GM12878 (cell line): Measurements from ENCODE around the gene ZNF469. TPM values are rescaled to one million over a fixed set of nuclear protein-coding genes. Genes with fewer than 3 reads are reported as not detected.

Experiments used
- ATAC-seq: fragments of 200-7000 bp; cut with Tn5 transposase; 3 replicates; pipeline ENCODE4 v1.9.1; 2020; ENCODE audit warnings: mild to moderate bottlenecking, moderate library complexity
- BruUV-seq: library from RNA; stranded (reverse); fragments of 400-500 nt; replicated peaks from 2 replicates; lab custom pipeline; 2021; lab: Mats Ljungman, UMichigan
- CTCF ChIA-PET: fragments of 300-600 bp; sonication (Branson Sonifier 250); formaldehyde crosslinking; extraction: SDS; loops from one replicate; lab custom pipeline; 2021; ENCODE audit warnings: inconsistent platforms; lab: Yijun Ruan, JAX
- POLR2A ChIA-PET: fragments of 350-600 bp; formaldehyde crosslinking; extraction: SDS; loops from one replicate; lab custom pipeline; 2021; ENCODE audit warnings: inconsistent platforms; lab: Charles Lee
- RAD21 ChIA-PET: fragments of 300-600 bp; sonication (Branson Sonifier 250); formaldehyde crosslinking; loops from one replicate; lab custom pipeline; 2023; ENCODE audit warnings: antibody characterized with exemption; ENCODE audit not compliant: unreplicated experiment; lab: Charles Lee
- SMC1A ChIA-PET: fragments of 300-600 bp; sonication (Branson Sonifier 250); formaldehyde crosslinking; loops from one replicate; lab custom pipeline; 2023; ENCODE audit not compliant: unreplicated experiment, uncharacterized antibody; lab: Charles Lee
- DNase-seq: peaks from one replicate; pipeline ENCODE4 v3.0.0-alpha.2; 2011; ENCODE audit warnings: low read depth, low spot score
- FAIRE-seq: peaks from 3 replicates; lab custom pipeline; 2011; peaks lifted over from hg19 to GRCh38; lab: Jason Lieb, UNC
- H2AFZ ChIP-seq: 2 replicates; pipeline ENCODE4 v1.6.0; 2011; ENCODE audit warnings: low read depth, low read length, control low read depth; ENCODE audit not compliant: control insufficient read depth
- H3K27ac ChIP-seq: 2 replicates; pipeline ENCODE4 v1.5.1; 2011; ENCODE audit warnings: control low read depth; ENCODE audit not compliant: control insufficient read depth, insufficient read depth
- H3K27me3 ChIP-seq, 2 experiments: replicated peaks in 1 of 2; 2 replicates each; pipeline versions ENCODE4 v1.6.0 to v1.6.1; 2011; ENCODE audit warnings: low read length in 1 of 2; ENCODE audit not compliant: control insufficient read depth in 2 of 2, insufficient read depth in 2 of 2
- H3K36me3 ChIP-seq, 2 experiments: 2 replicates each; pipeline ENCODE4 v1.5.1; 2011; ENCODE audit warnings: low read length in 1 of 2; ENCODE audit not compliant: control insufficient read depth in 2 of 2, insufficient read depth in 2 of 2
- H3K4me1 ChIP-seq: 2 replicates; pipeline ENCODE4 v1.6.1; 2011; ENCODE audit warnings: mild to moderate bottlenecking, low read length, moderate library complexity, mixed read lengths; ENCODE audit not compliant: control insufficient read depth, insufficient read depth
- H3K4me2 ChIP-seq: 2 replicates; pipeline ENCODE4 v1.6.0; 2011; ENCODE audit warnings: control low read depth; ENCODE audit not compliant: control insufficient read depth, insufficient read depth
- H3K4me3 ChIP-seq: fragments of 200-600 bp; sonication (generic); 2 replicates; pipeline ENCODE4 v1.5.1; 2016
- H3K79me2 ChIP-seq: 2 replicates; pipeline ENCODE4 v1.6.0; 2011; ENCODE audit warnings: low read length; ENCODE audit not compliant: control insufficient read depth, insufficient read depth
- H3K9ac ChIP-seq: 2 replicates; pipeline ENCODE4 v1.8.0; 2011; ENCODE audit warnings: low read length, control low read depth, mixed read lengths; ENCODE audit not compliant: control insufficient read depth, insufficient read depth
- H3K9me3 ChIP-seq: replicated peaks from 3 replicates; pipeline ENCODE4 v1.5.1; 2011; ENCODE audit warnings: mild to moderate bottlenecking, low read length; ENCODE audit not compliant: control insufficient read depth, insufficient read depth
- H4K20me1 ChIP-seq: 2 replicates; pipeline ENCODE4 v1.6.0; 2011; ENCODE audit not compliant: control insufficient read depth, insufficient read depth
- BMI1 ChIP-seq: fragments of 450-650 bp; IDR thresholded peaks from 2 replicates; pipeline ENCODE4 v1.6.1; 2016; ENCODE audit warnings: mild to moderate bottlenecking, moderate library complexity, borderline replicate concordance
- E4F1 ChIP-seq: fragments of 450-650 bp; IDR thresholded peaks from 2 replicates; pipeline ENCODE4 v1.6.1; 2018; ENCODE audit warnings: borderline replicate concordance, mild to moderate bottlenecking; ENCODE audit not compliant: partially characterized antibody
- FOS ChIP-seq: IDR thresholded peaks from 3 replicates; pipeline ENCODE4 v1.6.1; 2011; ENCODE audit warnings: borderline replicate concordance; ENCODE audit not compliant: insufficient read length; ENCODE audit errors: extremely low read depth
- MEF2B ChIP-seq: fragments of 450-650 bp; IDR thresholded peaks from 2 replicates; pipeline ENCODE4 v1.6.1; 2018; ENCODE audit warnings: mild to moderate bottlenecking, moderate library complexity; ENCODE audit not compliant: partially characterized antibody, poor library complexity, severe bottlenecking
- MLLT1 ChIP-seq: fragments of 450-650 bp; IDR thresholded peaks from 2 replicates; pipeline ENCODE4 v1.6.1; 2016; ENCODE audit warnings: mild to moderate bottlenecking
- MTA2 ChIP-seq: fragments of 450-650 bp; IDR thresholded peaks from 2 replicates; pipeline ENCODE4 v1.6.1; 2016; ENCODE audit warnings: low read depth, mild to moderate bottlenecking, moderate library complexity
- PML ChIP-seq: IDR thresholded peaks from 2 replicates; pipeline ENCODE4 v1.6.1; 2012; ENCODE audit warnings: low read length, inconsistent platforms
- POLR2AphosphoS5 ChIP-seq: IDR thresholded peaks from 2 replicates; pipeline ENCODE4 v1.6.1; 2011; ENCODE audit warnings: mild to moderate bottlenecking, low read length, inconsistent platforms
- SIX5 ChIP-seq: IDR thresholded peaks from 2 replicates; pipeline ENCODE4 v1.6.1; 2011; ENCODE audit warnings: mild to moderate bottlenecking, low read depth, low read length, moderate library complexity; ENCODE audit not compliant: severe bottlenecking
- SP1 ChIP-seq: IDR thresholded peaks from one replicate; pipeline ENCODE4 v1.6.1; 2011; ENCODE audit warnings: low read depth, low read length
- WRNIP1 ChIP-seq: IDR thresholded peaks from 2 replicates; pipeline ENCODE4 v1.6.1; 2011; ENCODE audit warnings: low read depth, low read length, improper control_type of control experiment, borderline replicate concordance
- WGBS: methylation state at CpG from one replicate; pipeline ENCODE4 v1.1.6; 2016; ENCODE audit warnings: low lambda C conversion rate; ENCODE audit not compliant: insufficient replicate concordance, insufficient coverage; ENCODE audit errors: missing lambda C conversion rate; 5-methylcytosine and 5-hydroxymethylcytosine counted together
- in situ Hi-C: fragments of 300-500 bp; cut with MboI; formaldehyde crosslinking; loops from 9 replicates; pipeline ENCODE4 v1.14.3; 2018; ENCODE audit warnings: mixed read lengths
- intact Hi-C: fragments of 100-400 bp; cut with micrococcal nuclease; formaldehyde crosslinking; loops from one replicate; pipeline ENCODE4 v1.14.2; 2022; ENCODE audit not compliant: unreplicated experiment
- polyA plus RNA-seq, 11 experiments: library from polyadenylated mRNA; depleted of rRNA in 4 of 11; unstranded in 6 of 11; stranded (reverse) in 5 of 11; fragments of >200 nt; fragmentation: Nextera tagmentation in 4 of 11; fragmentation: Illumina TruSeq in 1 of 11; extraction: Ambion mirVana in 4 of 11; extraction: Trizol in 1 of 11; gene quantifications; 1 replicate in 1 of 11; 2 replicates in 10 of 11; pipeline versions ENCODE4 v1.2.1 to v1.2.3, GENCODE V29; 2011 to 2016; ENCODE audit warnings: inconsistent platforms in 2 of 11, missing spikeins in 2 of 11, low read depth in 1 of 11
- total RNA-seq, 4 experiments: library from RNA; depleted of rRNA in 3 of 4; stranded (reverse); fragments of >200 nt in 3 of 4; fragmentation: Illumina TruSeq in 1 of 4; extraction: Trizol in 1 of 4; gene quantifications; 2 replicates each; pipeline versions ENCODE4 v1.2.1 to v1.2.3, GENCODE V29; 2013 to 2021
- TF ChIP-seq, protein P1 (sequence below): fragments of 150-350 bp; IDR thresholded peaks from 2 replicates; pipeline ENCODE4 v1.6.1; 2014; ENCODE audit warnings: mild to moderate bottlenecking, low read depth, low read length

The ZNF469 gene
- total and polyA plus RNA-seq, 10 of the 15 experiments (the other 5 are each of a cell fraction or from before 2014, with no cell fraction given), result 0.01 to 0.21 (median 0.04) TPM; not detected in 3

DNA sequence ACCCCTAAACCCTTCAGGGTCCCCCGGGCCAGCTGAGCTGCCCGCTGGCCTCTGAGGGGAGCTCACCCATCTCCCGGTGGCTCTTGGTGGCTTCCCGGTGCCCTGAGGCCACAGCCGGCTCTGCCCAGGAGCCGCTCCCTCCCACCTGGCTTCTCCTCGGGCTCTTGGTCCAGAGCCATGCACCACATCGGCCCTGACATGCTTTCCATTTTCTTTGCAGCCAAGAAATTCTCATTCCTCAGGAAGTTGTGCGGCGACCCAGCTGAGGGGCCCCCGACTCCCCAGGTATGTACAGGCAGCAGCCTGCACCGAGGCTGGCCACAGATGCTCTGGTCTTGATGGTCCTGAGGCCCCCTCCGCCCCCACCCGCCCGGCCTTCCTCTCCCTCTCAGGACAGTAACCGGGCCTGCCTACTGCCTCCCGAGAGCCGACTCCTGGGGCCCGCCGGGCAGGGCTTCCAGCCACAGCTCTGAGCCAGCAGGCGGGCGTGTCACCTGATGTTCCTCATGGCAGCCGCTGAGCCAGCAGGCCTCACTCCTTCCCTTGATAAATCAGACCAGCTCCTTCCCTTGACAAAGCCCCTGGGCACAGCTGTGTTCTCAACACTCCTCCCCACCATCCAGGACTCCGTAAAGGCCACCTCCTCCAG lies 42.0 kb downstream of the ZNF469 start (continued):
- TF ChIP-seq E4F1 (no peak), BMI1 (no peak), MLLT1 (no peak), MEF2B (no peak), SP1 (no peak), SIX5 (no peak)

DNA sequence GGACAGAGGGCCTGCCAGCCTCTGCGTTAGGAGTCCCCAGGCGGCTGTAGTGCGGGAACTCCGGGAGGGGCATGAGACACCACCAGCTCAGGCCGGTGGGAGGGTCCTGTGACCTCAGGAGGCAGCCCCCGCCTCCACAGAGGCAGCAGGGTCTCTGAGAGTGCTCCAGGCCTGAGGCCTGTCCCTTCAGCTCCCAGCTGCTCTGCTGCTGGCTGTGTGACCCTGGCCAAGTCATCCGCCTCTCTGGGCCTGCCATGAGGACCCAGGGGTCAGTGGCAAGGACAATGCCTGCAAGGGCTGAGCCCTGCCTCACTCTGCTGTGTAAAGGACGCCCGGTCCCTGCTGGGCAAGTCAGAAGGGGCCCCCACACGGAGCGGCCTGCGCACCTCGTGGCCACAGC lies 43.3 kb downstream of the ZNF469 start:
- Histone ChIP-seq H2AFZ (no peak overlapping the region), H3K79me2 (no peaks in the 10 kb centered on the region), H3K27ac (no peak overlapping the region), H3K9ac (no peak overlapping the region)
- CTCF ChIA-PET, result no interaction called here
- no peak for ATAC-seq
- POLR2A ChIA-PET, result no interaction called here
- no peak for FAIRE-seq
- intact Hi-C loops, result no loop called here
- DNase-seq, result no peak
- TF ChIP-seq POLR2AphosphoS5 (no peak), FOS (no peak), PML (no peak), WRNIP1 (no peak), MTA2 (no peak)
- TF ChIP-seq, protein P1, sequence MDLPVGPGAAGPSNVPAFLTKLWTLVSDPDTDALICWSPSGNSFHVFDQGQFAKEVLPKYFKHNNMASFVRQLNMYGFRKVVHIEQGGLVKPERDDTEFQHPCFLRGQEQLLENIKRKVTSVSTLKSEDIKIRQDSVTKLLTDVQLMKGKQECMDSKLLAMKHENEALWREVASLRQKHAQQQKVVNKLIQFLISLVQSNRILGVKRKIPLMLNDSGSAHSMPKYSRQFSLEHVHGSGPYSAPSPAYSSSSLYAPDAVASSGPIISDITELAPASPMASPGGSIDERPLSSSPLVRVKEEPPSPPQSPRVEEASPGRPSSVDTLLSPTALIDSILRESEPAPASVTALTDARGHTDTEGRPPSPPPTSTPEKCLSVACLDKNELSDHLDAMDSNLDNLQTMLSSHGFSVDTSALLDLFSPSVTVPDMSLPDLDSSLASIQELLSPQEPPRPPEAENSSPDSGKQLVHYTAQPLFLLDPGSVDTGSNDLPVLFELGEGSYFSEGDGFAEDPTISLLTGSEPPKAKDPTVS, result no peak
- TF ChIP-seq, all 136 proteins: peak for 0
- Histone ChIP-seq H4K20me1 (no peaks in the 10 kb centered on the region), H3K9me3 (no peaks in the 10 kb centered on the region), H3K4me2 (no peak overlapping the region), H3K36me3 (no peaks in the 10 kb centered on the region), H3K27me3 (no peaks in the 10 kb centered on the region), H3K4me3 (no peak overlapping the region), H3K4me1 (no peaks in the 10 kb centered on the region)
- in situ Hi-C loops, result loop anchor here (25.0 kb wide), 1 partner anchor 464 kb away; the partner anchor contains the start of gene BANP
- ChIA-PET SMC1A (no interaction called here), RAD21 (no interaction called here)
- 65% methylated on average over 11 of the region's 13 CpGs for whole genome bisulfite sequencing
- no TSS peak for BruUV-seq
